ENCODE measurements around the gene GHRL. TPM values are rescaled to one million over a fixed set of nuclear protein-coding genes. Genes with fewer than 3 reads are reported as not detected.
"Not testable (repeated sequence)": the region's sequence is repeated elsewhere in the genome, so short reads cannot be mapped to it uniquely, and the experiment has no call there.

The GHRL gene
- total RNA-seq, 2 donors from 2014 or later: 0.75 to 1.1 TPM

DNA sequence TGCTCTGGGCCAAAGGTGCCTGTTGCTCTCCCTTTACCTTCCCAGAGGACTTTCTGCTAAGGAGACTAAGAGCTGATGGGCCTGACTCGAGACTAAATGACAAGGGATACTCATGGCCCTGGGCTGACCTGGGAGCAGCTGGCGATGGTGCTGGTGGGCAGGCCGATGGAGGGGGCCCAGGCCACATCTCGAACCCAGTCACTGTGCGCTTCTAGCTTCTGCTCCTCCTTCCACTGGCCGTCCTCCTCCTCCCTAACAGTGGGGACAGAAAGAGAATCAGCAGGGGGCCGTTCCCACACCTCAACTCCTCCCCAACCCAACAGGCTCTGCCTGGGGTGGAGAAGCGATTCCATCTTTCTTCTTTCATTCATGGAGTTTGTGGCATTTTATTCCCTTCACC, 12.2 kb upstream of the GHRL start:
- intact Hi-C loops (cut with DNase I, micrococcal nuclease): no loop called here
- no peak for ATAC-seq
- DNase-seq: no peak

DNA sequence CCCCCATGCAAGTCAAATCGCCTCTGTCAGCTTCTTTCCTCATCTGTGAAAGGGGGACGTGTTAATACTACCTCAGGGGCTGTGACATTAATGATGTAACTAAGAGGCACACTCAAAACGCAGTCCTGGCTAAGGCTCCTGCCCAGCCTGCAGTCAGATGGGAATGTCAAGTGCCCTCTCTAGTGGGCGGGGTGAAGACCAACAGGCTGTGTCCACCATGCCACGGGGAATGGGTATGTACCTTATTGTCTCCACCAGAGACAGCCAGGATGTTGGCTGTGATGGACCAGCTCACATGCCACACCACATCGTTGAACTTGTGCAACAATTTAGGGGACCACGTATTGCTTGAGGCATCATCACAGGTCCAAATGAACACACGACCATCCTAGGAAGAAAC, 11.0 kb upstream of the GHRL start:
- DNase-seq (no peak), ATAC-seq (no peak)
- intact Hi-C loops (cut with DNase I, micrococcal nuclease): no loop called here

DNA sequence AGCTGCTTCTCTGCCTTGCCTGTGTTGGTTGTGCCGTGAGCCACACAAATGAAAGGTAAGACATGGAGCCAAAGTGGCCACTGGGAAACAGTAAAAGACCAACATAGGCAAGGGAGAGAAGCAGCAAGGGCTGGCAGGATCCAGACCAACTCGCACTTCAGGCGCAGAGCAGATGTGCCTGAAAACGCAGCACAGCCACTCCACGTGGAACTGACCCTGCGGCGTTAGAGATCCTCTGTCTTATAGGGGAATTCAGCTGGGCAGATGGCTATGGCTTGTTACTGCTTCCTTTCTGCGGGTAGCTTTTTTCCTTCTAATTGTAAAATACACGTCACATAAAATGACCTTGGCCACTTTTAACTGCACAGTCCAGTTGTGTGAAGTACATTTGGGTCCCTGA, 10.4 kb upstream of the GHRL start:
- intact Hi-C loops (cut with DNase I, micrococcal nuclease): no loop called here
- ATAC-seq (no peak), DNase-seq (no peak)

DNA sequence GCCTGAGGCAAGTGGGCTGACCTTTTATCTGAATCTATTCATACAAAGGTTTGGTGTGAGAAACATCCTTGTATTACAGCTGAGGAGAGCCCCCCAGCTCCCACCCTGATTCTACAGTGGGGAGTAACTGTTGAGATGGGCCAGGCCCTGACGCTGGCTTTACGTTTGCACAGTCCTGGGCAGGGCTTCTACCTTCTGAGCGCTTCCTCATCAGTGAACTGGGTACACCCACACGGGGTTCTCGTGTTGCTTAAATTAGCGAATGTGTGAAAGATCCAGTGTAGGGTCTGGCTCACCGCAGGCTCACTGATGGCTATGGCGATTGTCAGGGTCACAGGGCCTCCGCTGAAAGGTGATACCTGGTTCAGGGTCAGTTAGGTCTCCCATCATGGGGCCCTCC, 7.3 kb upstream of the GHRL start:
- peak; percentile 4 for ATAC-seq
- no peak for DNase-seq
- intact Hi-C loops (cut with DNase I, micrococcal nuclease): no loop called here

DNA sequence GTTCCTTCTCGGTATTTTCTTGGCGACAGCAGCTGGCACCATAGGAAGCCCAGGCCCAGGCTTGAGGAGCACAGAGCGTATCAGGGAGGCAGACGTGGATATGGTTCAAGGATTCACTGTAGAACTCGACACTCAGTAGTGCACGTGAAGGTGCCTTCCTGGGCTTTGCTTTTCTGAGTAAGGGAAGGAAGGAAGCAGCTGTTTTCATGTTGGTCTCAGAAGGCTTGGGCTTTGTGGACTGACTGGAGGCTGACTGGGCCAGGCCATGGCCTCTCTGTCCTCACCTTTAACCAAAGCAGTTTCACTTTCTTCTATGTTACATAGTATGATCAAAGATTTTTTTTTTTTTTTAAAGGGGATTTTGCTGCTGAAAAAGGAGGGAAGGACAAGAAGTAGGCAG, 6.9 kb upstream of the GHRL start:
- DNase-seq (no peak), ATAC-seq (no peak)
- intact Hi-C loops (cut with DNase I, micrococcal nuclease): no loop called here

DNA sequence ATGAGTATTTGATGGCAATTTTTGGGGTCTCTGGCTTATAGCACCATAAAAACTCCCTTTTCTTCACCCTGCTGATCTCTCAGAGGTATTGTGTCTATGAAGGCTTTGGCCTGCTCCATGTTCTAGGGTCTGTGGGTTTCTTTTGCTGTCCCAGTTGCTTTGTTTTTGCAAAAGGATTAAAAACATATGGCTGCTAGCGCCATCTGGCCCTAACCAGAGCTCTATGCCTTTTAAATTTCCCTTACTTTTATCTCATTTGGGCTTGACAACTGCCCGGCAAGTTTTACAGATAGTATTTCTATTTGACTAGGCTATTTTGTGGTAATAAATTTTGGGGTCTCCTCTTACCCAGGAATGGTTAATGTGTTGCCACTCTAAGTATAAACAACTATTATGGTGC, 6.4 kb upstream of the GHRL start:
- intact Hi-C loops (cut with DNase I, micrococcal nuclease): no loop called here
- no peak for DNase-seq

DNA sequence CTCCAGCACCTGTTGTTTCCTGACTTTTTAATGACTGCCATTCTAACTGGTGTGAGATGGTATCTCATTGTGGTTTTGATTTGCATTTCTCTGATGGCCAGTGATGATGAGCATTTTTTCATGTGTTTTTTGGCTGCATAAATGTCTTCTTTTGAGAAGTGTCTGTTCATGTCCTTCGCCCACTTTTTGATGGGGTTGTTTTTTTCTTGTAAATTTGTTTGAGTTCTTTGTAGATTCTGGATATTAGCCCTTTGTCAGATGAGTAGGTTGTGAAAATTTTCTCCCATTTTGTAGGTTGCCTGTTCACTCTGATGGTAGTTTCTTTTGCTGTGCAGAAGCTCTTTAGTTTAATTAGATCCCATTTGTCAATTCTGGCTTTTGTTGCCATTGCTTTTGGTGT, 5.3 kb upstream of the GHRL start:
- DNase-seq; intact Hi-C loops (cut with DNase I, micrococcal nuclease); ATAC-seq: not testable (repeated sequence)

More for the DNA sequence above, 6.4 kb upstream of the GHRL start:
- ATAC-seq: no peak

DNA sequence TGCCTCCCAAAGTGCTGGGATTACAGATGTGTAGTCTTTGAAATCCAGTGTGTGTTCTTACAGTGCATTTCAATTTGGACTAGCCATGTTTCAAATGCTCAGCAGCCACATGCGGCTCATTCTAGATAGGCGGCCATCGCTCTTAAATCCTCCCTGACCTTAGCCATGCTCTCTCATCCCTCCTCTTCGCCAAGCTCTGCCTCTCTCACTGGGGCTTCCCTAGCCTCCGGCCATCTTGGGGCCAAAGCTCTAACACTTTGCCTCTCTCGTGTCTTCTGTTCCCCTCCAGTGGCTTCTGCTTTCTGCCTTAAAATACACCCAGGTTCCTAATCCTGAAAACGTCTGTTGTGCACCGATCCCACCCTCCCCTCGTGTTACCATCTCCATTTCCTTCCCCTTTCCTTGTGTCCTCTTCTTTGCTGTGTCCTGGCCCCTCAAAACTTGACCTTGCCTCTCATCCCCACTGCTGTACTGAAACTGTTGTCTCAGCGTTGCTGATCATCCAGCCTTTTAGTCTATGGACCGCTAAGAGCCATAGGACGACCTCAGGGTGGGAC, 1.4 kb upstream of the GHRL start:
- ATAC-seq: no peak
- intact Hi-C loops (cut with DNase I, micrococcal nuclease): no loop called here
- DNase-seq: no peak

DNA sequence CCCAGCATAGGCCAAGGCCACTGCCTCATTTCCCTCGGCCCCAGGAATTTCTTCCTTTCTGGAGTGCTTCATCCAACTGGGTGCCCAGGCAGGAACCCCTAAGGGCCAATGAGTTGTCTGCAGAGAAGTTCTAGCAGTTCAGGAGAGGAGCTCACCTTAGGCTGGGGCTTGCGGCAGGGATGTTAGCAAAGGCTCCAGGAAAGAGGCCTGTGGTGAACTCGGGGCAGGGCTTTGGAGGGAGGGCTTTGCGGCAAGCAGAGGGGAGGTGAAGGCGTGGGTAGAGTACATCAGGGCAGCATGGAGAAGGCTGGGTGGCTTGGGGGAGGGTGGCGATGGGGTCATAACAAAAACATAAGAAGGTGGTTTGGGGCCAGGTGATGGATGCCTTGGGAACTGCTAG, 1.1 kb downstream of the GHRL start:
- no peak for ATAC-seq
- DNase-seq: no peak
- intact Hi-C loops (cut with DNase I, micrococcal nuclease): no loop called here

DNA sequence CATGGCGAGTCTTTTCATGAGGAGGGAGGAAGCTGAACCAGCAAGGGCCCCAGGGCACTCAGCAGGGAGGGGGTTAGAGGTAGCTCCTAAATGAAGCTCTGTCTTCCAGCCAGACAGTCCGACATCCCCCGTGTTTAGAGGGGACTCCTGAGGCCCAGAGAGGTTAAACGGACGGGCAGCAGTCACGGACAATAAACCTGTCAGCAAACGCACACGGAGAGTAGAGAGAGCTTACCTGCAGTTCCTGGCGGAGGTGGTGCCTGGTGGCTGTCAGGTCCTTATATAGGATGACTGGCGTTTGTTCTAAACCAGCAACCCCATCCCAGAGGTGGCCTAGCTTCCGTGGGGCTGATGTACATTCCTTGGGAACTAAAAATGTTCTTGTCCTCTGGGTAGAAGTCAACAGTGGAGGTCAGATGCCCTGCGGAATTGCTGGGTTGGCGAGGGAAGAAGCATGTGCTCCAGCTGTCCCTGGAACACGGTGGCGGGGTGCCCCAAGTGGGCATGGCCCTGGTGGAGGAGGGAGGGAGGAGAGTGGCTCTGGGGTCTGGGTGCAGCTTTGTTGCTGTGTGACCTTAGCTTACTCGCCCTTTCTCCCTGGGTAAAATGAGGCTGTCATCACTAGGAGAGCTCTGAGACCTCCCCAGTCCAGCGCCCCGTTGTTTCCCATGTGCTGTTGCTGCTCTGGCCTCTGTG, 2.1 kb downstream of the GHRL start:
- ATAC-seq (no peak), DNase-seq (no peak)
- intact Hi-C loops (cut with DNase I, micrococcal nuclease): no loop called here

DNA sequence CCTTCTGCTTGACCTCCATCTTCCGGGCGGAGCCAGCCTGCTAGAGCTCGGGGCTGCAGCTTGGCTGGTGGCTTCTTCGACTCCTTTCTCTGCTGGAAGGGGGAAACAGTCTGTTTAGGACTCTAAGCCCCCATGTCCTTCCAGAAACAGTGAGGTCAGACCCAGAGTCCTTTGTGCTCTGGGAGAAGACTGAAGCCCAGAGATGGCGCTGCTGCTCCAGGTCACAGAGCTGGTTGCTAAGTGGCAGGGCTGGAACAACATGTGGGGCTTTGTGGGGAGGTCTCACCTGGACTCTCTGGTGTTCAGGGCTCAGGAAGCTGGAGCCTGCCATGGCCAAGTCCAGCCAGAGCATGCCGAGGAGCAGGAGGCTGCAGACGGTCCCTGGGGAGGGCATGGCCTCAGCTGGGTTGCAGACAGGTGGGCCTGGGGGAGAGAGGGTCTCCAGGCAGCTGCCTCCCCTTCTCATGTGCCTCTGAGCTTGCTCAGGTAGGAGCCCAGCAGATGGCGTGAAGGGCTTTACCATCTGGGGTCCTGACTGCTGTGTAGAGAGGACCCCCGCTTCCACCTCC, 2.9 kb downstream of the GHRL start:
- ATAC-seq (no peak), DNase-seq (no peak)
- intact Hi-C loops (cut with DNase I, micrococcal nuclease): no loop called here

DNA sequence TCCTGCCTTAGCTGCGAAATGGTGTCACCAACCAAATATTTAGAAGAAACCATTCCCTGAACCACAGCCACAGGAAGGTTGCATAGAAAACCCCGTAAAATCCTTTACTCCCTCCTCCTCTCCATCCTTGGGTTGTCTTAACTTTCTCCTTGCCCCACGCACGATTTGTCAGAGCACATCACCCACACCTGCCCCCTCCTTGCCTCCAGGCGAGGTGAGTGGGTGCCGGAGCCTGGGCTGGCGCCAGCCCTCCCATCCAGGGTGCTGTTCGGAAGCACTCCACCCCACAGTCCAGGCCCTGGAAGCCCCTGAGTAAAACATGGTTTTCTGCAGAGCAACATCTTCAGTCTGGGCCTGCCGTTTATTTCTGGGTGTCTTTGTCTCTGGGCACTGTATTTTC, 3.7 kb downstream of the GHRL start:
- DNase-seq: no peak
- intact Hi-C loops (cut with DNase I, micrococcal nuclease): no loop called here
- ATAC-seq: no peak

DNA sequence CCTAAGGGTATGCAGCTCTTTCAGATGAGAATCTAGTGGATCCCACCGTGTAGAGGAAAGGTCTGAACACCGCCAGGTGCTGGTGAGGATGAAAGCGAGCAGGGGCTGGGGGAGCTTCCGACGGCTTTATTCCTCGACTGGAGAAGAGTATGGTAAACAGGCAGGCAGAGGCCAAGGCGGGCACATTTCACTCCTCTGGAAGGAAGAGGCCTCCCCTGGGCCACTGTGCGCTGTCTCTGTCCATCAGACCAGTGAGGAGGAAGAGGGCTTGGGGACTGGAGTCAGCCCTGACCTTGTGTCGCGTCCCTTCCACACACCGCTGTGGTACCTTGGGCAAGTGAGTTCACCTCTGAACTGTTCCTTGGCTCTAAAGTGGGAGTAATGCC, 4.2 kb downstream of the GHRL start:
- intact Hi-C loops (cut with DNase I, micrococcal nuclease): no loop called here
- no peak for DNase-seq
- no peak for ATAC-seq

DNA sequence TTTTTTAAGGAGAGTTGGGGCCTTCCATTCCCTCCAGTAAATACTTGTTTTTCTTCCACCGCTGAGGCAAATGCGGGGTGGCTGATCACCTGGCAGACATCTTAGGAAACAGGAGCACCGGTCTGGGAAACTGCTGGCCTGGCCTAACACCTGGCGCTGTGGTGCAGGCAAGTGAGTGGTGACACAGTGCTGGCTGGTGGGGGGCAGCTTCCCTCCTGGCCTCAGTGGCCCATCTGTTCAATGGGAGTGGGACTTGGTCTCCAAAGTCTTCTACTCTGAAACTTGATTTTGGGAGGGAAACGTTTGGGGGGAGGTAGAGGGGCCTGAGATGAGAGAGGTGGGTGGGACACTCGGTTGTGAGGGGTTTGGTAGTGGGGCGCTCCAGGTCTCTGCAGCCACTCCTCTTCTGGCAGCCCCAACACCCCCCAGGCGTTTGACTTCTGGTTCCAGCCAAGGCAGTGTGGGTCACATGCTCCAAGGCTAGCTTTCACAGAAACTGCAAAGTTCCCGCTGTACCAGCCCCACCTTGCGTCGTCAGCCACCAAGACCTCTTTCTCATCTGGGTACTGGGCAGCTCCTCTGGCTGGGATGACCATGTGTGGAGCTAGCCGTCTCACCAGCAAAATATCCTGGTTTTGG, 4.7 kb downstream of the GHRL start:
- intact Hi-C loops (cut with DNase I, micrococcal nuclease): no loop called here
- DNase-seq: no peak
- ATAC-seq: no peak

DNA sequence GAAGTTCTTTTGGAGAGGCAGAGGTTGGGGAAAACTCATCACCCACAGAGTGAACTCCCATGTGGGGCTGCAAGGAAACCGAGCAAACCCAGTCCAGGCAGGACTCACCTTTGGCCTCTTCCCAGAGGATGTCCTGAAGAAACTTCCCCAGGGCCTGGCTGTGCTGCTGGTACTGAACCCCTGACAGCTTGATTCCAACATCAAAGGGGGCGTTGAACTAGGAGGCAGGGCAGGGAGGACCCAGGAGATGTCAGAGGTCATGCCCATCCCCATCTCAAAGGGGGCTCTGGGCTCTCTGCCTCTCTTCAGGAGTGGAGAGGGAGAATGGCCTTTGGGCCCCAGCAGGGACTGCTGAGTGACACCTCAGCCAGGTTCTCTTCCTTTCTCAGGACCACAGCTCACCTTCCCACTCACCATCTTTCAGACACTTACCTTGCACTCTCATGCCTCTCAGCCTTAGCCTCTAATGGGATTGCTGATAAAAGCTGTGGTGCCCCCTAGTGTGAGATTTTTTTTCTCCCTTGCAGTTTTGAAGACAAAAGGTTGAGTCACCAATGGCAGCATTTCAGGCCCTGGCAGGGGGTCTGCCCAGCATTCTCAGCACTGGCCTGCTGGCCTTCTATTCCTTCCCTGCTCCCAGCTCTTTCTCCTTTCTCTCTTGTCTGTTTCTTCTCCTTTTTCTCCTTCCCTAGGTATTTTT, 6.0 kb downstream of the GHRL start:
- no peak for ATAC-seq
- intact Hi-C loops (cut with DNase I, micrococcal nuclease): no loop called here
- DNase-seq: no peak

DNA sequence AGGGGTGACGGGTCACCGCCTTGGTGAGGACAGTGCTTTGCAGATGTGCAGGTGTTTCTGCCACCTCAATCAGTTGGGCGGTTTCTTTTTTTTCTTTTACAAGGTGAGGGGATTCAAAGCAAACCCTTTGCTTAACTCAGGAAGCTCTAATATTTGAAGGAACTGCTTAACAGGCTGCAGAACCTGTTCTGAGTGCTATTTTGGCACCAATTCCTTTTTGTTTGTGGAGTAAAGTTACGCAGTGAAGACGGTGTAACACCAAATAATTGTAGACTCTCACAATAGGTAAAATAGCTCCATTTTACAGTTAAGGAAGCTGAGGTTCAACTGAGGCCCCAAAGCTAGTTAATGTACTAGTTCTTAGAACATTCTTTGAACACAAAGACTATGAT, 6.6 kb downstream of the GHRL start:
- ATAC-seq (no peak), DNase-seq (no peak)
- intact Hi-C loops (cut with DNase I, micrococcal nuclease): no loop called here

DNA sequence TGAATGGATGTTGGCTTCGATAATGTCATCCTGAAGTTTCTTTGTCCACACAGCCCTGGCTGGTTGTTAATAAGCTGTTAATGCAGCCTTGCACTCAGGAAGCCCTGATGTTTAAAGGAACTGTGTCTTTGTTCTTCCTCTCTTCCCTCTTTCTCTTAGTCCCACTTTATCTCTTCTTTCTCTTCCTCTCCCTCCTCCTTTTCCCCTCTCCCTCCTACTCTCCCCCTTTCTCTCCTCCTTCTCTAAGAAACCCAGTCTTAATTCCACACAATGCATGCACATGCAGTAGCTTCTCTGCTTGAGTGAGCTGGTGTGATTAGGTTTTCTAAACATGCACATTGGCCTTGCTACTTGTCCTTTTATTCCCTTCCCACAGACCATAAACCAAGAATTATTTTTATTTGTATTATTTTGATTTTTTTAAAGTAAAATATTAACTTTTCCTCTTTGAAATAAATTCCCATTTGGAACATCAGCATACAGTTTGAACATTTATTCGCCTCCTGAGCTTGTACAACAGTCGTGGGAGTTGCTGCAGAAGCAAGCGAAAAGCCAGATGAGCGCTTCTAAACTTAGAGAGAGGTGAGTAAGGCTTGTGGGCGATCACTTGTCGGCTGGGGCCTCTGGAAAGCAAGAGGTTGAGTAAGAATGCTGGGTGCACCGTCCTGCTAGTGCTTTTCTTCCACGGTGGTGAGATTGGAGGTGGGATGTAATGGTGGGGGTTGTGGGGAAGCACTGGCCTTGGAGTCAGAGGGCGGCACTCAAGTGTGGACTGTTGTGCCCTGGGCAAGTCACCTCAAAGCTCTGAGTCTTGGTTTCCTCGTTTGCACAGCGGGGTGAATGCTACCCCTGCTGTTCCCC, 7.2 kb downstream of the GHRL start:
- intact Hi-C loops (cut with DNase I, micrococcal nuclease): no loop called here
- ATAC-seq: no peak
- DNase-seq: no peak

DNA sequence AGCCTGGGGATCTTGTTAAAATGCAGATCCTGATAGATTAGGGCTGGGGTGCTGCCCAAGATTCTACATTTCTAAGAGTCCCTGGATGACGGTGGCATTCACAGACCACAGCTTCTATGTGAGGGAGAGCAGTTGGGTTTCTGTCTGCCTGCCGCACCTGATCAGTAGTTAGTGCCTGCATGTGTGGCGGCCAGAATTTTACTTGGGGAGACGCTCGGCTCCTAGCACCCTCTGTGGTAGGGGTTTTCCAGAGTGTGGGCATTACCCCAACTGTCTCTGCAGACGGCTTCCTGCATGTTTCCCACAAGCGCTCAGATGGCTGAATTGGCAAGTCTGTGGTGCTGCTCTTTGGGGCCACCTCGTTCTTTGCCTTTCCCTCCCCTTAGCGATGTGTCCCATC, 8.3 kb downstream of the GHRL start:
- no peak for DNase-seq
- intact Hi-C loops (cut with DNase I, micrococcal nuclease): no loop called here
- ATAC-seq: no peak

DNA sequence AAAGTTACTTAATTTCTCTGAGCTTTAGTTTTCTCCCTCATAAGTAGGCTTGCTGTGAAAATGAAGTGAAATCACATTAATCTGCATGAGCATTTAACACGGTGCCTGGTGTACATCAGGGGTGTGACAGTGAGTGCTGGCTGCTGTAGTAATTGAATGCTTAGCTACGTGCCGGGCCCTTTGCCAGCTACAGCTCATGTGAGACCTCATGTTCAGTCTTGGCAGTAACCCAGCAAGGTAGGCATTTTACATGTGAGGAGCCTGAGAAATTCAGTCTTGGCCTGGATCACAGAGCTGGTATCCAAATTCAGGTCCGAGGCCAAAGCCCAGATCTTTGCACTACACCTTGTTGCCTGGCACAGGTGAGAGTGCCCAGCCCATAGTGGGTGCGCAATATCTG, 9.1 kb downstream of the GHRL start:
- DNase-seq (peak in 1 of 2 donors; percentile 19), ATAC-seq (peak; percentile 38)
- intact Hi-C loops (cut with DNase I, micrococcal nuclease): no loop called here

Data from left colon (tissue), 2 donors.